KOPT-K1 (cell line): ENCODE data around the gene NOXA1.

Experiments used
- H3K27ac ChIP-seq: fragments of 200-600 bp; sonication (generic); 2 replicates; pipeline ENCODE4 v1.5.1; 2016; ENCODE audit warnings: antibody characterized with exemption, mild to moderate bottlenecking, low read depth, low read length; ENCODE audit not compliant: poor library complexity, severe bottlenecking
- H3K36me3 ChIP-seq: fragments of 200-600 bp; sonication (generic); 2 replicates; pipeline ENCODE4 v1.5.1; 2017; ENCODE audit warnings: antibody characterized with exemption, mild to moderate bottlenecking, low read length, moderate library complexity; ENCODE audit not compliant: insufficient read depth
- H3K9me3 ChIP-seq: fragments of 200-600 bp; sonication (generic); 2 replicates; pipeline ENCODE4 v1.5.1; 2017; ENCODE audit warnings: antibody characterized with exemption, low read length, mild to moderate bottlenecking; ENCODE audit not compliant: insufficient read depth, poor library complexity, severe bottlenecking

The NOXA1 gene

DNA sequence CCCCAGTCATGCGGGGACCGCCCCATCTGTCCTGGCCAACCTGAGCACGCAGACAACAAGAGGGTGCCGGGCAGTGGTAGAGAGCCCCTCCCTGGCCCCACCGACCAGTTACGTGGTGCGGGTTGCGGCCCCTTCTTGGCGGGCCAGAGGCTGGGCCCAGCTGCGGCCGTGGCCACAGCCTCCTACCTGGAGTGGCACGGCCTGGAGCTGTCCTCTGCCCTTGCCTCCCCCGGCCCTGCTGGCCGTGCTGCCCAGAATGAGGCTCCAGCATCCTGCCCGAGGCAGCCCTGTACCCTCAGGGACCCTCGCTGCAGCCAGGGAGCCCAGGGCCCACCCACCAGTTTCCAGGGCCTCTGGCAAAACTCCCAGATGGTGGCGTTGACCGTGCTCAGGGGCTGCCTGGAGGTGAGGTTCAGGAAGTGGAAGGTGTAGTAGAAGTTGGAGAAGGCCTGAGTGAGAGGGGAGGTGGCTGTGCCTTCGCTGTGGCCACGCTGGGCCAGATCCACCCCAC lies 12.2 kb downstream of the NOXA1 start:
- Histone ChIP-seq H3K27ac (no peak overlapping the region), H3K36me3 (no peaks in the 10 kb centered on the region), H3K9me3 (no peaks in the 10 kb centered on the region)

DNA sequence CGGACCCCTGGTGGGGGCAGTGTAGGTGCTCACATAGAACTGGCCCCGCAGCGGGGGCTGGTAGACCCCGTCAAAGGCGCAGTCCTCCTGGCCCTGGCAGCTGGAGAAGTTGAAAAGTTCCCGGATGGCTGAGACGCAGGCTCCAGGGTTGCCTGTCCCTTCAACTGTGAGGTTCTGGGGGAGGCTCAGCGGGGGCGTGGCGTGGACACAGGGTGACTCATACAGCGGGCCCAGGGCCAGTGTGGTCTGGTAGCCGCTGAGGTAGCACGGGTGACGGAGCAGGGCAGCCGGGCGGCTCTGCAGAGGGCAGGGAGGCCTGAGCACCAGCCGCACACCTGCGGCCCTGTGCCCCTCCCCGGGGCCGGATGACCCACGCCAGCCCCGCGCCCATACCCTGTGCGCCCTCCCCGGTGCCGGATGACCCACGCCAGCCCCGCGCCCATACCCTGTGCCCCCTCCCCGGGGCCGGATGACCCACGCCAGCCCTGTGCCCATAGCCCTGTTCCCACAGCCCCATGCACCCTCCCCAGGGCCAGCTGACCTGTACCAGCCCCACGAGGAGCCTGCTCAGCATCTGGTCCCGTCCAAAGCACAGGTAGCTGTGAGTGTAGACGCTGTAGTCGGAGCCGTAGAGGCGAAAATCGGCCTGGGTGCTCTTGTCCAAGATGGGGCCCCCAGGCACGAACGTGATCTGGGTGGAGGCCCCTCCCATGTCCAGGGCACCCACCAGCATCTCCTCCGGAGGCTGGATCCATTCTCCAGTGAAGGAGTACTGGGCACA lies 13.0 kb downstream of the NOXA1 start:
- Histone ChIP-seq H3K36me3 (no peaks in the 10 kb centered on the region), H3K9me3 (no peaks in the 10 kb centered on the region), H3K27ac (no peak overlapping the region)

DNA sequence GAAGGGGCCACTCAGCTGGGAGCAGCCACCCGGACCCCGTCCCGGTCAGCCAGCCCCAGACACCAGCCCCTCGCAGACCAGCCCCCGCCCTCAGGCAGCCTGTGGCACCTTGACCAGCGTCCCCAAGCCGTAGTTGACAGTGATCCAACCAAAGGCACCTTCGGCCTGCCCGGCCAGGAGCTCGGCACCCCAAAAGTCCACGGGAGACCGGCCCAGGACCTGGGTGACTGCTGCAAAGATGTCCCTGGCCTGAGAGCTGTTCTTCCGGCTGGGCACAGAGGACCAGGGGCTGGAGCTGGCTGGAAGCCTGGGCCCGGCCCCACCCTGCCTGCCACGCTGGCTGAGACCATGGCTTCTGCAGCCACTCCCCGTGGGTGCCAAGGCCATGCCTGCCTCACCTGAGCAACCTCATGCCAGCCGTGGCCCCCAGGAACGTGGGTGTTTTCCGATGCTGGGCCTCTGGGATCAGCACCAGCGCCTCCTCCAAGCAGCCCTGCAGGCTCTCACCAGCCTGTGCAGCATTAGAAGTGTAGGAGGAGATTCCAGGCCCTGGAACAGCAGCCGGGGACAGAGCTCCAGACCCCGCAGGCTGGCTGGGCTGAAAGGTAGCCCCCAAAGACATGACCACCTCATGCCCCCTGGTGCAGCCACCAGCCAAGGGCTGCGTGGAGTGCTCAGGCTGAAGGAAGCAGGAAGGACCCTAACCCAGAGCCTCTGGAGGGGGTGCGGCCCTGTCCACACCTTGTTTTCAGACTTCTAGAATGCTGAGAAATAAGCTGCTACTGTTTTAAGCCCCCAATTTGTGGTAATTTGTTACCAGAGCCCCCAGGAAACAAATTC lies 13.8 kb downstream of the NOXA1 start:
- H3K36me3 ChIP-seq: no peaks in the 10 kb centered on the region
- no peak overlapping the region for H3K27ac ChIP-seq
- H3K9me3 ChIP-seq: no peaks in the 10 kb centered on the region

DNA sequence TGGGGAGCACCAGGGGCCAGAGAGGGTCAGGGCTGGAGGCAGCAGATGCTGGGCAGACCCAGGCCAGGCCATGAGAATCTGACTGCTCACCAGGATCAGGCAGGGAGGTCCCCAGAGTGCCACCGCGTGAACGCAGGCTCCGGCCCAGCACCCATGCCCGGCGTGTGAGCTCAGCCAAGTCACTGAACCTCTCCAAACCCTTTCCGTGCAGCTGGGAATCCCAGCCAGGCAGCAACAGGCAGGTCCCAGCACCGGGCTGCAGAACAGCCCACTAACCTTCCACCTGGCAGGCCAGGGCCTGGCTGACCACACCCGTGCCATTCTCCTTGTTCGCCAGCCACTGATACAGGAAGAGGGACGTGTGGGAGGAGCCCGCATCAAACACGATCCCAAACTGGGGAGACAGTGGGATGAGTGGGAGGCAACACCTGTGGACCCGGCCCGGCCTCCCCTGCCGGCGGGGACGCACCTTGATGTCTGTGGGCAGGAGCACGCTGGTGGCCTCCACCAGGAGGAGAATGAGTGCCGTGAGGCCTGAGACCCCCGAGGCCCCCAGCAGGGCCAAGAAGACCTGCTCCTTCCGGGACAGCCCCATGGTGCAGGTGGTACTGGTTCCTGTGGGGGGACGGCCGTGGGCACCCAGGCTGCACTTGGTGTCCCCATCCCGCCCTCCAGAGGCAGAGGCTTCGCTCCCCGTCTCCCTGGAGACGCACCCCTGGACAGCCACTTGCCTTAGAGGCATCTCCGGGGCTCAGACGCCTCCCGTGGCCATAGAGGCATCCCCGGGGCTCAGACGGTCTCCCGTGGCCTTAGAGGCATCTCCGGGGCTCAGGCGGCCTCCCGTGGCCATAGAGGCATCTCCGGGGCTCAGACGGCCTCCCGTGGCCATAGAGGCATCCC lies 14.7 kb downstream of the NOXA1 start:
- H3K9me3 ChIP-seq: no peaks in the 10 kb centered on the region
- no peak overlapping the region for H3K27ac ChIP-seq
- H3K36me3 ChIP-seq: no peaks in the 10 kb centered on the region

DNA sequence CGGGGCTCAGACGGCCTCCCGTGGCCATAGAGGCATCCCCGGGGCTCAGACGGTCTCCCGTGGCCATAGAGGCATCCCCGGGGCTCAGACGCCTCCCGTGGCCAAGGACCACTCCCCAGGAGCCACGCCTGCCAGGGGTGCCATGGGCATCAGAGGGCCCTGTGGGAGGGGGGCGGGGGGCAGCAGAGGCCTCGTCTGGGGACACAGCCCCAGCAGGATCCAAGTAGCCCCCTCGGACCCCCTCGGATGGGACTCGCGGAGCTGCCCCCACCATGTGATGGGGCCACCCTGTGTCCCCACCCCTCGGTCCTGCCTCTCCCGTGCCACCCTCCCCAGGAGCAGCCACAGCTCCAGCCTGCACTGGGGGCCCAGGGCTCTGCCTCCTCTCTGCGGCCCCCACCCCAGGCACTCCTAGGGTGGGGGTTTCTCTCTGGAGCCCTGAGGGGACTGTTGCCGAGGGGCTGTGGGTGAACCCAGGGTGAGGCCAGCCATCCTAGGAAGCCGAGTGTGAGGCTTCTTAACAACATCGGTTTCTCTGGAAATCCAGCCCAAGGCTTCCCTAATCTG lies 15.5 kb downstream of the NOXA1 start:
- no peak overlapping the region for H3K27ac ChIP-seq
- no peaks in the 10 kb centered on the region for H3K9me3 ChIP-seq
- no peaks in the 10 kb centered on the region for H3K36me3 ChIP-seq

DNA sequence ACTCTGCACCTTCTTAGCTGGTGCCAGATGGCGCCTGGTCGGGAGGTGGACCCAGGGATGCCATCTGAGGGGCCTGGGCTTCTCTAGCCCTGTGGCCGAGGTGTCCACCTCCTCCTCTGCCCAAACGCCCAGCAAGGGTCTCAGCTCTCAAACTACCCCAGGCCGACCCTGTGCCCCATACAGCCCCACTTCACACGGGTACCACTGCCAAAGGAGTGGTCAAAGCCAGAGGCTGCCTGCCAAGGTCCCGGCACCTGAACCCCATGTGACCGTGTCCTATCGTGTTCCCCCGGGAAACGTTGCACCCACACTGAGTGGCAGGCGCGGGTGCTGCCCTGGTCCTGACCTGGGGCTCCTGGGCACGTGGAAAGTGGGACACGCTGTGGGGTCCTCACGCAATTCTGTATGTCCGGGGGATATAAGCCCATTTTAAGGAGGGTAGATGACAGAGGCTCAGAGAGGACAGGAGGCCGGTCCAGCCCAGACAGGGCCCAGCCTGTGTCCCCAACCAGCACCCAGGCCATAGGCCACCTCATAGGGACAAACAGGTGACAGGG lies 16.0 kb downstream of the NOXA1 start:
- no peak overlapping the region for H3K27ac ChIP-seq
- no peaks in the 10 kb centered on the region for H3K9me3 ChIP-seq
- no peaks in the 10 kb centered on the region for H3K36me3 ChIP-seq

DNA sequence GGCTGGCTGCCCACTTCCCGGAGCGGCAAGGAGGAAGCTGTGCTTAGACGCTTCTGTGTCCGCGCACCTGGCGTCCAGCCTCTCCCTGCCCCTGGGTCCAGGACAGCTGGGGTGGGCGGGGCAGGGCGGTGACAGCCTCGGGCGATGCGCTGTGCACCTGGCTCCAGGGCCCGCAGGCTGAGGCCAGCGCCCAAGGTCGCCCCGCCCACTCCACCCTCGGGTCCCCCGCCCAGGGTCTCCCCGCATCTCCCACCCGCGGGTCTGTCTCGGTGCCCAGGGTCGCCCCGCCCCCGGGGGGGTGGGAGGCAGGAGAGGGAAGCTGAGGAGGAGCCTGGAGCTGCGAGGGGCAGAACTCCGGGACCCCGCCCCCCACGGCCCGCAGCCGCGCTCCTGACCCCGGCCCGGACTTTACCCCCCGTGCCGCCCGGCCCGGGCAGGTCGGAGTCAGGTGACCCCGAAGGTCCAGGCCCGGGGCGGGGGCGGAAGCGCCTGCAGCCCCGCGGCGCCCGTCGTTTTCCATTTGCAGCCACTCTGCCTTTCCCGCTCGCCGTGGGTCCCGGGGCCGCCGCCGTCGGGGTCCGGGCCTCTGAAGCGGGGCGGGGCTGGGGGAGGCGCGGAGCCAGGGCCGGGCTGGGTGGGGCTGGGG lies 18.2 kb downstream of the NOXA1 start, which contains the start of gene ENTPD8:
TSS of gene ENTPD8 (minus strand) at position 69 of the 646 bp plus-strand sequence. CDS start 3,072 bp downstream, outside the sequence.
- no peaks in the 10 kb centered on the region for H3K9me3 ChIP-seq
- H3K27ac ChIP-seq: no peak within 1 kb of the TSS
- no peaks in the 10 kb centered on the region for H3K36me3 ChIP-seq

DNA sequence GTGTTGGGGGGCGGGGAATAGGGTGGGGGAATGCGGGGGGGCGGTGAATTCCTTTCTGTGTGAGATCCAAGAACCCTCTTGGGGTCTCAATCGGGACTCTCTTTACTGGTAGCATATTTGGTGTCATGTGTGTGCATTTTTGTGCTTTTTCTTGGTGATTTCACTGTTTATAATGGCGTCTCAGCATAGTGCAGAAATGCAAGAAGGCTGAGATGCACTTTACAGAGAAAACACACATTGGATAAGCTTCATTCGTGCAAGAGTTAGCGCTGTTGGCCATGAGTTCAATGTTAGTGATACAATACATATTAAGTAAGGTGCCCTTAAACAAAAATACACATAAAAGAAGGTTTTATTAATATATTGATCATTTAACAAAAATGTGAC lies 18.7 kb downstream of the NOXA1 start:
- Histone ChIP-seq H3K27ac (no peak overlapping the region), H3K9me3 (no peaks in the 10 kb centered on the region)

DNA sequence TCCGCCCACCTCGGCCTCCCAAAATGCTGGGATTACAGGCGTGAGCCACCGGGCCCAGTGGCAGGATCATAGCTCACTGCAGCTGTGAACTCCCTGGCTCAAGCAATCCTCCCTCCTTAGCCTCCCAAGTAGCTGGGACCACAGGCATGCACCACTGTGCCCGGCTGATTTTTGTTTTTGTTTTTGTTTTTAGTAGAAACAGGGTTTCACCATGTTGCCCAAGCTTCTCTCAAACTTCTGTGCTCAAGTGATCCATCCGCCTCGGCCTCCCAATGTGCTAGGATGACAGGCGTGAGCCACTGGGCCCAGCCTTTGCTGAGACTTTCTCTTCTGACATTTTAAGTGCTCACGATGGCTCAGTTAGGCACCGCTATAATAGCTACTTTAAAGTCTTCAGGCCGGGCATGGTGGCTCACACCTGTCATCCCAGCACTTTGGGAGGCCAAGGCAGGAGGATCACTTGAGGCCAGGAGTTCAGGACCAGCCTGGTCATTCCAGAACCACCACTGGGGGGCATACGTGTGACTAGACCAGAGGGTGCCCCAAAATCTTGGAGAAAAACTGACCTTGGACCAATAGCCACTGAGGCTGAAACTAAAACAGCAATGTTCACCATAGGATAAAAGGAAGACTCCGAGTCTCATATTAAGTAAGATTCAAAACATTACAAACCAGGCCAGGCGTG lies 21.1 kb downstream of the NOXA1 start:
- Histone ChIP-seq H3K9me3 (no peaks in the 10 kb centered on the region), H3K27ac (no peak overlapping the region), H3K36me3 (no peaks in the 10 kb centered on the region)

More for the DNA sequence above, 18.7 kb downstream of the NOXA1 start:
- no peaks in the 10 kb centered on the region for H3K36me3 ChIP-seq

DNA sequence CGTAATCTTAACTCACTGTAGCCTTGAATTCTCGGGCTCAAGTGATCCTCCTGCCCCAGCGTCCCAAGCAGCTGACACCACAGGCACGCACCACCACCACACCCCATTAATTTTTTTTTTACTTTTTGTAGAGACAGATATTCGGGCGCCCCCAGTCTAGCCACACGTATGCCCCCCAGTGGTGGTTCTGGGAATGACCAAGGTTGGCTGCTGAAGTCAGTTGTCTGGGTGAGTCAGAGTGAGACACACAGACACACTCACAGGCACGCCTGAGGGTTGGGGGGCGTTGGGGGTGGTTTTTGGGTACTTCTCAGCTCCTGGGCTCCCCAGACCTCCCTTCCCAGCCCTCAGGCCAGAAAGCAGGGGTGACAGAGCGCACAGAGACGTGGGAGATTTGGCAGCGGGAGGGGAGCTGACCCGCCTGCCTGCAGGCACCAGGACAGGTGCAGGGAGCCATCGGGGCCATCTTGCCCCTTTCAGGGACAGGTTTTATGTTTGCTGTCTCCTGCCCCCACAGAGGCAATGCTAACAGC lies 22.1 kb downstream of the NOXA1 start:
- Histone ChIP-seq H3K9me3 (no peaks in the 10 kb centered on the region), H3K27ac (no peak overlapping the region), H3K36me3 (no peaks in the 10 kb centered on the region)

DNA sequence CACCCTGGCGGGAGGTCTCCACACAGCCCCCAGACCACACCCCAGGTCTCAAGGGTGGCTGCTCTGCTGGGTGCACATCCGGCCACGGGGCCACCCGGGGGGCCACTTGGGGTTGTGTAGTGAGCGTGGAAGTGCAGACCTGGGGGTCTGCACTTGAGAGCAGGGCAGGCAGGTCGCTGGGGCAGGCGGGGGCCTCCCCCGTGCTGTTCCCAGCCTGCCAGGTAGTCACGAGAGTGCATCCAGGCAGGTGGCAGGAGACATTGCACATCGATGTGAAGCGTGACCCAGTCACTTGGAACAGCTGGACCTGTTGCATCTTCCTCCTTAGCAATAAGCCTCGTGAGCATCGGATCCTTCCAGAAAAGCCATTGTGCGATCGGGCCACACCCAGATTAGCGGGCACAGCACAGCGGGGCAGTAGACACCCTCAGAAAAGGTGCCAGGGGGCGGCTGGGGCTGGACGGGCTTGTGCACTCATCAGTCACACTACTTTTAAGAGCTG lies 22.8 kb downstream of the NOXA1 start:
- Histone ChIP-seq H3K9me3 (no peaks in the 10 kb centered on the region), H3K27ac (no peak overlapping the region), H3K36me3 (no peaks in the 10 kb centered on the region)

DNA sequence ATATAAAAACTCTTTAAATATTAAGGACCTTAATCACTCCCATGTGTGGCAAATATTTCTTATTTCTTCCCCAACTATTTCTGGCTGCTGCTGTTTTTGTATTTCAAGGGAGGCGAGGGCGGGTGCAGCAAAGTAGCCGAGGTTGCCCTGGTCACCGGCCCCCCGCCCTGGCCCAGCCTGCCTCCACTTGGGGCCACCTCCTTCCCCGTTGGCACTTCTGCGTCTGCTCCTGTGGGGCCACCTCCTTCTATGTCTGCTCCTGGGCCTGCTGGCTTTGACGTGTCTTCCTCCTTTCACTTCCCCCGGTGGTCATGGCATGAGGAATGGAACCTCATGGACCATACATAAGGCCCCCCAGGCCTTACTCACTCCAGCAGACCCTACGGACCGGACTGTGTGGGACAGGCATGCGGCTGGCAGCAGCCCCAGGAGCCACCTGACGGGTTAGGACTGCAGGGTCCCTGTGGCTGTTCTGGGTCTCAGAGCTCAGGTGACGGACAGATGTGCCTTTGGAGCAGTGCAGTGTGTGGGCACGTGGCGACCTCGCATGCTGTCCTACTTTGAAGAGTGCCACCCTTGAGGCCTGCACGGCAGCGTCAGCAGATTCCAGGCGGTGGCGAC lies 23.8 kb downstream of the NOXA1 start:
- no peaks in the 10 kb centered on the region for H3K36me3 ChIP-seq

More for the DNA sequence above, 23.8 kb downstream of the NOXA1 start:
- Histone ChIP-seq H3K27ac (no peak overlapping the region), H3K9me3 (no peaks in the 10 kb centered on the region)
